Keratinocyte (primary cell): ENCODE results near the gene C10orf95. TPM values are rescaled to one million over a fixed set of nuclear protein-coding genes. Genes with fewer than 3 reads are reported as not detected.

Experiments used
- DNase-seq: peaks from one replicate; pipeline ENCODE4 v3.0.0-alpha.2; 2011; ENCODE audit warnings: low read depth, missing footprints, low spot score
- FAIRE-seq: peaks from 2 replicates; lab custom pipeline; 2011; peaks lifted over from hg19 to GRCh38; lab: Jason Lieb, UNC
- H2AFZ ChIP-seq: 2 replicates; pipeline ENCODE4 v1.6.0; 2012; ENCODE audit warnings: low read length, control low read depth, inconsistent platforms; ENCODE audit not compliant: control insufficient read depth
- H3K27ac ChIP-seq: 2 replicates; pipeline ENCODE4 v1.5.1; 2011; ENCODE audit warnings: low read length; ENCODE audit not compliant: control insufficient read depth, insufficient read depth
- H3K27me3 ChIP-seq: 3 replicates; pipeline ENCODE4 v1.6.0; 2011; ENCODE audit warnings: low read length; ENCODE audit not compliant: control insufficient read depth, insufficient read depth; ENCODE audit errors: extremely low read depth
- H3K36me3 ChIP-seq, 2 experiments: 2 replicates in 1 of 2; 3 replicates in 1 of 2; pipeline ENCODE4 v1.5.1; 2011; ENCODE audit warnings: low read length in 2 of 2, mild to moderate bottlenecking in 1 of 2; ENCODE audit not compliant: control insufficient read depth in 2 of 2, insufficient read depth in 2 of 2; ENCODE audit errors: extremely low read depth in 1 of 2
- H3K4me1 ChIP-seq: 3 replicates; pipeline ENCODE4 v1.5.1; 2011; ENCODE audit warnings: low read length; ENCODE audit not compliant: control insufficient read depth, insufficient read depth; ENCODE audit errors: extremely low read depth
- H3K4me2 ChIP-seq: 3 replicates; pipeline ENCODE4 v1.6.0; 2011; ENCODE audit warnings: low read depth, low read length; ENCODE audit not compliant: control insufficient read depth, insufficient read depth; ENCODE audit errors: extremely low read depth
- H3K4me3 ChIP-seq, 3 experiments: fragments of 200-600 bp in 1 of 3; sonication (generic) in 1 of 3; 2 replicates in 2 of 3; 3 replicates in 1 of 3; pipeline ENCODE4 v1.5.1; 2011 to 2016; ENCODE audit warnings: low read length in 3 of 3, mild to moderate bottlenecking in 3 of 3, control low read depth in 2 of 3, inconsistent platforms in 1 of 3, low read depth in 1 of 3, mixed read lengths in 1 of 3, mixed run types in 1 of 3, moderate library complexity in 1 of 3; ENCODE audit not compliant: control insufficient read depth in 2 of 3, insufficient read depth in 2 of 3; ENCODE audit errors: extremely low read depth in 1 of 3
- H3K79me2 ChIP-seq: 2 replicates; pipeline ENCODE4 v1.6.0; 2012; ENCODE audit warnings: low read length; ENCODE audit not compliant: control insufficient read depth, insufficient read depth
- H3K9ac ChIP-seq: 3 replicates; pipeline ENCODE4 v1.6.0; 2011; ENCODE audit warnings: low read length; ENCODE audit not compliant: control insufficient read depth, insufficient read depth; ENCODE audit errors: extremely low read depth
- H3K9me1 ChIP-seq: 3 replicates; pipeline ENCODE4 v1.6.0; 2011; ENCODE audit warnings: low read length; ENCODE audit not compliant: control insufficient read depth, insufficient read depth; ENCODE audit errors: extremely low read depth
- H3K9me3 ChIP-seq: 2 replicates; pipeline ENCODE4 v1.5.1; 2012; ENCODE audit warnings: low read depth, low read length; ENCODE audit not compliant: control insufficient read depth
- H4K20me1 ChIP-seq: 3 replicates; pipeline ENCODE4 v1.6.0; 2011; ENCODE audit warnings: low read length; ENCODE audit not compliant: control insufficient read depth, insufficient read depth; ENCODE audit errors: extremely low read depth
- EZH2 ChIP-seq: IDR thresholded peaks from one replicate; pipeline ENCODE4 v1.6.1; 2012; ENCODE audit warnings: inconsistent platforms, mild to moderate bottlenecking, low read length, moderate library complexity
- dilution Hi-C: fragments of 300-500 bp; cut with MboI; formaldehyde crosslinking; loops from one replicate; pipeline ENCODE4 v1.7.0; 2020; ENCODE audit warnings: low sequenced_read_pairs; ENCODE audit not compliant: extremely low pct_ligation_motif_present
- polyA plus RNA-seq, 5 experiments: library from polyadenylated mRNA; depleted of rRNA in 3 of 5; stranded (reverse) in 3 of 5; stranded (forward) in 1 of 5; unstranded in 1 of 5; fragments of >200 nt; gene quantifications; 1 replicate in 1 of 5; 2 replicates in 3 of 5; 3 replicates in 1 of 5; pipeline versions ENCODE4 v1.2.1 to v1.2.3, GENCODE V29; 2011 to 2012; ENCODE audit warnings: missing spikeins in 2 of 5, low read depth in 1 of 5, low replicate concordance in 1 of 5
- TF ChIP-seq, protein P1 (sequence below), 3 experiments: IDR thresholded peaks in 1 of 3; conservative IDR thresholded peaks in 1 of 3; optimal IDR thresholded peaks in 1 of 3; 2 replicates in 2 of 3; 3 replicates in 1 of 3; pipeline versions ENCODE3 to v1.5.1; 2011; ENCODE audit warnings: low read length in 3 of 3, mild to moderate bottlenecking in 3 of 3, moderate library complexity in 2 of 3, control low read depth in 1 of 3, inconsistent platforms in 1 of 3; ENCODE audit not compliant: insufficient read depth in 2 of 3; ENCODE audit errors: extremely low read depth in 1 of 3

Gene C10orf95
- polyA plus RNA-seq, 1 donor (not counting 4 experiments of a cell fraction or from before 2014, with no cell fraction given) = 0.63 TPM

GRCh38 chr10:102403115-102403514 is 48.2 kb downstream of the C10orf95 start:
- Histone ChIP-seq H3K36me3 (peaks cover 11 to 18% of the 10 kb centered on the region in 2 experiments), H4K20me1 (peaks cover 3% of the 10 kb centered on the region), H2AFZ (no peak overlapping the region), H3K4me2 (no peak overlapping the region), H3K9ac (no peak overlapping the region), H3K27ac (no peak overlapping the region), H3K79me2 (no peaks in the 10 kb centered on the region), H3K4me1 (peaks cover 27% of the 10 kb centered on the region), H3K9me1 (no peaks in the 10 kb centered on the region), H3K9me3 (no peaks in the 10 kb centered on the region), H3K4me3 (no peak overlapping the region), H3K27me3 (peaks cover 9% of the 10 kb centered on the region)
- FAIRE-seq (no peak), DNase-seq (no peak)
- dilution Hi-C loops = no loop called here
- TF ChIP-seq EZH2 = no peak
- TF ChIP-seq, protein P1, sequence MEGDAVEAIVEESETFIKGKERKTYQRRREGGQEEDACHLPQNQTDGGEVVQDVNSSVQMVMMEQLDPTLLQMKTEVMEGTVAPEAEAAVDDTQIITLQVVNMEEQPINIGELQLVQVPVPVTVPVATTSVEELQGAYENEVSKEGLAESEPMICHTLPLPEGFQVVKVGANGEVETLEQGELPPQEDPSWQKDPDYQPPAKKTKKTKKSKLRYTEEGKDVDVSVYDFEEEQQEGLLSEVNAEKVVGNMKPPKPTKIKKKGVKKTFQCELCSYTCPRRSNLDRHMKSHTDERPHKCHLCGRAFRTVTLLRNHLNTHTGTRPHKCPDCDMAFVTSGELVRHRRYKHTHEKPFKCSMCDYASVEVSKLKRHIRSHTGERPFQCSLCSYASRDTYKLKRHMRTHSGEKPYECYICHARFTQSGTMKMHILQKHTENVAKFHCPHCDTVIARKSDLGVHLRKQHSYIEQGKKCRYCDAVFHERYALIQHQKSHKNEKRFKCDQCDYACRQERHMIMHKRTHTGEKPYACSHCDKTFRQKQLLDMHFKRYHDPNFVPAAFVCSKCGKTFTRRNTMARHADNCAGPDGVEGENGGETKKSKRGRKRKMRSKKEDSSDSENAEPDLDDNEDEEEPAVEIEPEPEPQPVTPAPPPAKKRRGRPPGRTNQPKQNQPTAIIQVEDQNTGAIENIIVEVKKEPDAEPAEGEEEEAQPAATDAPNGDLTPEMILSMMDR (optimal IDR thresholded peaks at IDR 0.05 in 1 of 3, IDR thresholded peaks at IDR 0.05 in 1 of 3, conservative IDR thresholded peaks at IDR 0.05 in 1 of 3; ENCODE audit: extremely low read depth in 1 of 3, insufficient read depth in 2 of 3, low read length in 3 of 3) = no peak

- Histone ChIP-seq H3K4me2 (no peak overlapping the region), H3K9me3 (no peaks in the 10 kb centered on the region)
Measured at GRCh38 chr10:102402512-102402896, 48.8 kb downstream of the C10orf95 start.

More at GRCh38 chr10:102402512-102402896, 48.8 kb downstream of the C10orf95 start:
- Histone ChIP-seq H3K27ac (no peak overlapping the region), H3K9me1 (no peaks in the 10 kb centered on the region), H3K79me2 (no peaks in the 10 kb centered on the region), H2AFZ (no peak overlapping the region), H3K27me3 (peaks cover 2% of the 10 kb centered on the region), H4K20me1 (peaks cover 3% of the 10 kb centered on the region), H3K9ac (no peak overlapping the region), H3K4me3 (no peak overlapping the region), H3K4me1 (peaks cover 23% of the 10 kb centered on the region), H3K36me3 (peaks cover 18 to 21% of the 10 kb centered on the region in 2 experiments)
- DNase-seq (no peak), FAIRE-seq (no peak)
- dilution Hi-C loops = no loop called here
- TF ChIP-seq EZH2 = no peak
- TF ChIP-seq, protein P1 (optimal IDR thresholded peaks at IDR 0.05 in 1 of 3, IDR thresholded peaks at IDR 0.05 in 1 of 3, conservative IDR thresholded peaks at IDR 0.05 in 1 of 3; ENCODE audit: extremely low read depth in 1 of 3, insufficient read depth in 2 of 3, low read length in 3 of 3) = no peak
